HEK293 (cell line): Measurements from ENCODE around the gene BLMH.

Source experiments
- TF ChIP-seq, protein P1 (sequence below): fragments of 450-650 bp; formaldehyde crosslinking; optimal IDR thresholded peaks from 2 replicates; pipeline ENCODE3; 2016; ENCODE audit warnings: missing biosample characterization, mild to moderate bottlenecking, missing genetic modification characterization
- TF ChIP-seq, protein P2 (sequence below): fragments of 450-650 bp; formaldehyde crosslinking; IDR thresholded peaks from 2 replicates; pipeline ENCODE4 v1.5.1; 2016; ENCODE audit warnings: missing biosample characterization, missing genetic modification characterization
- TF ChIP-seq, protein P3 (sequence below): fragments of 450-650 bp; formaldehyde crosslinking; IDR thresholded peaks from 2 replicates; pipeline ENCODE4 v1.5.1; 2016; ENCODE audit warnings: missing biosample characterization, missing genetic modification characterization, borderline replicate concordance

DNA sequence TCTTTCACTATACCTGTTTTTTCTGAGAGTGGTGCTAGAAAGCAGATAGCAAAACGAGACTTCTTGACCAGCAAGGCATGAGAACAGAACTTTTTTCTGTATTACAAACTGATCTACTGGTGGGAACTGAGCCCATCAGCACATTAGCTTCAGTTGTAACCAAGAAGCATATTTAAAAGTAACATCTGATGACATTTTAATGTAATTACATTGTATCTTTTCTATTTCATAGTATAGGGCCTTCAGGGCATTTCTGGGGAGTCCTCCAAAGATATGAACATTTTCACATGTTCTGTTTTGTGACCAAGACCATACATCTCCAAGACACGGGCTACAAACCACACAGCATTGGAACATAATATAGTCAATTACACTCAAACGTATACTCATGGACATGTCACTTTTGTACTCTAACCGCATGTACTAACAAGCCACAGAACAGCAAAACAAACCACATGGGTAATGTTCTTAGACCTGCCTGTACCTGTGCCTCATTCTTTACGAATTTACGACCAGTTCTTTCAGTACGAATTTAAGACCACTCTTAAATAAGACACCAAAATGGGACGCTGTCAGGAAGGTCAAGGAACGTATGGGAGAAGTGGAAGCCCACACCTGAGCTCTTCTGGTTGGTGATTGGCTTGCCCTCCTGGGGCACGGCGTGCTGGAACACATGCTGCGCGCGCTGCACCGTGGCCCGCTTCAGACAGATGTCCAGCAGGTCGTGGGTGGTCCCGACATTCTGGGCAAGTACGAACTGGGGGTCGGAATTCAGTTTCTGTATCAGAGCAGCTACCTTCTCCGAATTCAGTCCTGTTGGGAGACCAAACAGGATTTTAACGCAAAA is 825 bp downstream of the BLMH start:
- TF ChIP-seq, protein P1, sequence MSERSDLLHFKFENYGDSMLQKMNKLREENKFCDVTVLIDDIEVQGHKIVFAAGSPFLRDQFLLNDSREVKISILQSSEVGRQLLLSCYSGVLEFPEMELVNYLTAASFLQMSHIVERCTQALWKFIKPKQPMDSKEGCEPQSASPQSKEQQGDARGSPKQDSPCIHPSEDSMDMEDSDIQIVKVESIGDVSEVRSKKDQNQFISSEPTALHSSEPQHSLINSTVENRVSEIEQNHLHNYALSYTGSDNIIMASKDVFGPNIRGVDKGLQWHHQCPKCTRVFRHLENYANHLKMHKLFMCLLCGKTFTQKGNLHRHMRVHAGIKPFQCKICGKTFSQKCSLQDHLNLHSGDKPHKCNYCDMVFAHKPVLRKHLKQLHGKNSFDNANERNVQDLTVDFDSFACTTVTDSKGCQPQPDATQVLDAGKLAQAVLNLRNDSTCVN (tag by site-specific recombination): no peak
- TF ChIP-seq, protein P2, sequence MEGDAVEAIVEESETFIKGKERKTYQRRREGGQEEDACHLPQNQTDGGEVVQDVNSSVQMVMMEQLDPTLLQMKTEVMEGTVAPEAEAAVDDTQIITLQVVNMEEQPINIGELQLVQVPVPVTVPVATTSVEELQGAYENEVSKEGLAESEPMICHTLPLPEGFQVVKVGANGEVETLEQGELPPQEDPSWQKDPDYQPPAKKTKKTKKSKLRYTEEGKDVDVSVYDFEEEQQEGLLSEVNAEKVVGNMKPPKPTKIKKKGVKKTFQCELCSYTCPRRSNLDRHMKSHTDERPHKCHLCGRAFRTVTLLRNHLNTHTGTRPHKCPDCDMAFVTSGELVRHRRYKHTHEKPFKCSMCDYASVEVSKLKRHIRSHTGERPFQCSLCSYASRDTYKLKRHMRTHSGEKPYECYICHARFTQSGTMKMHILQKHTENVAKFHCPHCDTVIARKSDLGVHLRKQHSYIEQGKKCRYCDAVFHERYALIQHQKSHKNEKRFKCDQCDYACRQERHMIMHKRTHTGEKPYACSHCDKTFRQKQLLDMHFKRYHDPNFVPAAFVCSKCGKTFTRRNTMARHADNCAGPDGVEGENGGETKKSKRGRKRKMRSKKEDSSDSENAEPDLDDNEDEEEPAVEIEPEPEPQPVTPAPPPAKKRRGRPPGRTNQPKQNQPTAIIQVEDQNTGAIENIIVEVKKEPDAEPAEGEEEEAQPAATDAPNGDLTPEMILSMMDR (tag by site-specific recombination): no peak
- TF ChIP-seq, protein P3, sequence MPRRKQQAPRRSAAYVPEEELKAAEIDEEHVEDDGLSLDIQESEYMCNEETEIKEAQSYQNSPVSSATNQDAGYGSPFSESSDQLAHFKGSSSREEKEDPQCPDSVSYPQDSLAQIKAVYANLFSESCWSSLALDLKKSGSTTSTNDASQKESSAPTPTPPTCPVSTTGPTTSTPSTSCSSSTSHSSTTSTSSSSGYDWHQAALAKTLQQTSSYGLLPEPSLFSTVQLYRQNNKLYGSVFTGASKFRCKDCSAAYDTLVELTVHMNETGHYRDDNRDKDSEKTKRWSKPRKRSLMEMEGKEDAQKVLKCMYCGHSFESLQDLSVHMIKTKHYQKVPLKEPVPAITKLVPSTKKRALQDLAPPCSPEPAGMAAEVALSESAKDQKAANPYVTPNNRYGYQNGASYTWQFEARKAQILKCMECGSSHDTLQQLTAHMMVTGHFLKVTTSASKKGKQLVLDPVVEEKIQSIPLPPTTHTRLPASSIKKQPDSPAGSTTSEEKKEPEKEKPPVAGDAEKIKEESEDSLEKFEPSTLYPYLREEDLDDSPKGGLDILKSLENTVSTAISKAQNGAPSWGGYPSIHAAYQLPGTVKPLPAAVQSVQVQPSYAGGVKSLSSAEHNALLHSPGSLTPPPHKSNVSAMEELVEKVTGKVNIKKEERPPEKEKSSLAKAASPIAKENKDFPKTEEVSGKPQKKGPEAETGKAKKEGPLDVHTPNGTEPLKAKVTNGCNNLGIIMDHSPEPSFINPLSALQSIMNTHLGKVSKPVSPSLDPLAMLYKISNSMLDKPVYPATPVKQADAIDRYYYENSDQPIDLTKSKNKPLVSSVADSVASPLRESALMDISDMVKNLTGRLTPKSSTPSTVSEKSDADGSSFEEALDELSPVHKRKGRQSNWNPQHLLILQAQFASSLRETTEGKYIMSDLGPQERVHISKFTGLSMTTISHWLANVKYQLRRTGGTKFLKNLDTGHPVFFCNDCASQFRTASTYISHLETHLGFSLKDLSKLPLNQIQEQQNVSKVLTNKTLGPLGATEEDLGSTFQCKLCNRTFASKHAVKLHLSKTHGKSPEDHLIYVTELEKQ: no peak
